ENCODE data around the gene MRPL1. TPM values are rescaled to one million over a fixed set of nuclear protein-coding genes. Genes with fewer than 3 reads are reported as not detected.

MRPL1 gene
- total RNA-seq, 4 donors from 2014 or later, result 29.2 to 52.0 (median 31.5) TPM

DNA sequence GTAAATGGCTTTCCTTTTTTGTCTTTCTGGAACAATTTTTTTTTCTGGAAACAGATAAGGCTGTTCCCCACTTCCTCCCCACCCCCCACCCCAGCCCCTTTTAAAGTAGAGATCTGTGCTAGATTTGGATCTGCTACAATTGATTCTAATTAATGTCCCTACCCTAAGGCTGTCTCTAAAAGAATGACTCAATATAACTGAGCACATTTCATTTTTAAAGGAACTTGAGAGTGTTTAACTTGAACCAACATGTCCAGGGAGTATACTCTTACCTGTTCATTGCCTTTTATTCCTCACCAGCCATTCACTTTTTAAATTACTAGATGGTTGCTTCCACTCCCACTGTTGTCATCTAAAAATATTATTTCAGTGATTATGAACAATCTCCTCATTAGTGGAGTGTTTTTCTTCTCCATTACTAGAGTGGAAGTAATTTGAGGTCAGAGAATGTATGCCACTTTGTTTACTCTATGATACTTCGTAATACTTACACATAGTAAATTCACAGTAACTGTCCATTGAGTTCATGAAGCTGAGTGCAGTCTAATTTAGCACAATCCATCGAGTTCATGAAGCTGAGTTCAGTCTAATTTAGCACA, 29.4 kb upstream of the MRPL1 start:
- in situ Hi-C loops (cut with MboI; ENCODE audit: low sequenced_read_pairs in 4 of 4), result no loop called here
- ATAC-seq, result no peak

GRCh38 chr4:77834403-77834802, 28.2 kb upstream of the MRPL1 start:
- no peak for DNase-seq
- no peaks in the 10 kb centered on the region for H3K36me3 ChIP-seq
- H3K9me3 ChIP-seq, result no peaks in the 10 kb centered on the region
- H3K4me1 ChIP-seq, result no peaks in the 10 kb centered on the region
- TF ChIP-seq CTCF (IDR thresholded peaks at IDR 0.05 in 4 of 5, conservative IDR thresholded peaks at IDR 0.05 in 1 of 5) (no peak), POLR2A (IDR thresholded peaks at IDR 0.05) (no peak)
- no peak overlapping the region for H3K4me3 ChIP-seq
- no peak for ATAC-seq
- H3K27ac ChIP-seq, result no peak overlapping the region
- no peaks in the 10 kb centered on the region for H3K27me3 ChIP-seq
- intact Hi-C loops (cut with DNase I; ENCODE audit: low total_unique reads) (no loop called here), in situ Hi-C loops (cut with MboI; ENCODE audit: low sequenced_read_pairs in 4 of 4) (no loop called here)

More for the DNA sequence above, 29.4 kb upstream of the MRPL1 start:
- Histone ChIP-seq H3K36me3 (no peaks in the 10 kb centered on the region), H3K27me3 (no peaks in the 10 kb centered on the region), H3K4me3 (no peak overlapping the region), H3K4me1 (no peaks in the 10 kb centered on the region), H3K9me3 (no peaks in the 10 kb centered on the region), H3K27ac (no peak overlapping the region)
- intact Hi-C loops (cut with DNase I; ENCODE audit: low total_unique reads), result no loop called here
- TF ChIP-seq CTCF (IDR thresholded peaks at IDR 0.05 in 4 of 5, conservative IDR thresholded peaks at IDR 0.05 in 1 of 5) (no peak), POLR2A (IDR thresholded peaks at IDR 0.05) (no peak)
- no peak for DNase-seq

GRCh38 chr4:77843628-77844027, 19.0 kb upstream of the MRPL1 start:
- in situ Hi-C loops (cut with MboI; ENCODE audit: low sequenced_read_pairs in 4 of 4), result no loop called here
- intact Hi-C loops (cut with DNase I; ENCODE audit: low total_unique reads), result no loop called here
- H3K27me3 ChIP-seq, result no peaks in the 10 kb centered on the region
- no peak overlapping the region for H3K4me3 ChIP-seq
- DNase-seq (no peak), ATAC-seq (no peak)
- H3K4me1 ChIP-seq, result peaks cover 6% of the 10 kb centered on the region in 2 donors
- no peaks in the 10 kb centered on the region for H3K9me3 ChIP-seq
- no peaks in the 10 kb centered on the region for H3K36me3 ChIP-seq
- TF ChIP-seq CTCF (IDR thresholded peaks at IDR 0.05 in 4 of 5, conservative IDR thresholded peaks at IDR 0.05 in 1 of 5), result no peak
- no peak for TF ChIP-seq POLR2A (IDR thresholded peaks at IDR 0.05)
- H3K27ac ChIP-seq, result no peak overlapping the region

DNA sequence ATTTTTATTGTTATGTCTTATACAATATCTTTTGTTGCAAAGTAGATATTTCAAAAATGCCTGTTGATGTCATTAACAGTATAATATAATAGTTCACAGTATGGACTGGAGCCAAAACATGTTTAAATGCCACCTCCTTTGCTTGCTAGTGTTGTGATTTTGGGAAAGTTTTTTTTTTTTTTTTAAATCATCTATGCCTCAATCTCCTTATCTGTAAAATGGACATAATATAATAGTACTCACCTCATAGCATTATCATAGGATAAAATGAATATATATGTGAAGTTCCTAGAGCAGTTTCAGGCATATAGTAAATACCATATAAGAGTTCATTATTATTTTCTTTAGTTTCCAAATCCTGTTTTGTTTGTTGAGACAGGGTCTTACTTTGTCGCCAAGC, 18.3 kb upstream of the MRPL1 start:
- TF ChIP-seq POLR2A (IDR thresholded peaks at IDR 0.05) (no peak), CTCF (IDR thresholded peaks at IDR 0.05 in 4 of 5, conservative IDR thresholded peaks at IDR 0.05 in 1 of 5) (no peak)
- in situ Hi-C loops (cut with MboI; ENCODE audit: low sequenced_read_pairs in 4 of 4), result no loop called here

DNA sequence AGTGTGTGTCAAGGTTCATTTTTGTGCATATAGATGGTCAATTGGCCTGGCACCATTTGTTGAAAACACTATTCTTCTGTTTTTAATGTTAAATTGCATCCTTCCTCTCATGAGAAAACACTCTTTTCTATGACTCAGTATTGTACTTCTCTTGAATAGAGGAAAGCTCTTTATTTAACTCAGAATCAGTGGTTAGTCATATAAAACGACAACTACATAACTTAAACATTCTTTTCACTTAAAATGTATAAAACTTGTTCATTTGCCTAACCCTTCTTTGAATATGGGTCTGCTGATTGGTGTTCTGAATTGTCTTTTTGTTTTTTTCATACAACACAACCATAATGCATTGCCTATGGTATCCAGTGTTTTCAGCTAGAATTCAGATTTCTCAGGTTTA, 17.2 kb upstream of the MRPL1 start:
- Histone ChIP-seq H3K4me3 (no peak overlapping the region), H3K4me1 (peaks cover 6% of the 10 kb centered on the region in 2 donors), H3K36me3 (no peaks in the 10 kb centered on the region), H3K27ac (no peak overlapping the region), H3K9me3 (no peaks in the 10 kb centered on the region), H3K27me3 (no peaks in the 10 kb centered on the region)
- in situ Hi-C loops (cut with MboI; ENCODE audit: low sequenced_read_pairs in 4 of 4), result no loop called here
- TF ChIP-seq POLR2A (IDR thresholded peaks at IDR 0.05), result no peak
- TF ChIP-seq CTCF (IDR thresholded peaks at IDR 0.05 in 4 of 5, conservative IDR thresholded peaks at IDR 0.05 in 1 of 5), result no peak
- no peak for ATAC-seq
- intact Hi-C loops (cut with DNase I; ENCODE audit: low total_unique reads), result no loop called here
- no peak for DNase-seq

More for the DNA sequence above, 18.3 kb upstream of the MRPL1 start:
- no peak overlapping the region for H3K4me3 ChIP-seq
- no peak overlapping the region for H3K27ac ChIP-seq
- H3K27me3 ChIP-seq, result no peaks in the 10 kb centered on the region
- H3K9me3 ChIP-seq, result no peaks in the 10 kb centered on the region
- intact Hi-C loops (cut with DNase I; ENCODE audit: low total_unique reads), result no loop called here
- no peak for DNase-seq
- no peak for ATAC-seq
- H3K4me1 ChIP-seq, result peaks cover 6% of the 10 kb centered on the region in 2 donors
- H3K36me3 ChIP-seq, result no peaks in the 10 kb centered on the region
